ENCODE results near the gene JAG1.
"Not testable (repeated sequence)": the region's sequence is repeated elsewhere in the genome, so short reads cannot be mapped to it uniquely, and the experiment has no call there.

JAG1 gene

DNA sequence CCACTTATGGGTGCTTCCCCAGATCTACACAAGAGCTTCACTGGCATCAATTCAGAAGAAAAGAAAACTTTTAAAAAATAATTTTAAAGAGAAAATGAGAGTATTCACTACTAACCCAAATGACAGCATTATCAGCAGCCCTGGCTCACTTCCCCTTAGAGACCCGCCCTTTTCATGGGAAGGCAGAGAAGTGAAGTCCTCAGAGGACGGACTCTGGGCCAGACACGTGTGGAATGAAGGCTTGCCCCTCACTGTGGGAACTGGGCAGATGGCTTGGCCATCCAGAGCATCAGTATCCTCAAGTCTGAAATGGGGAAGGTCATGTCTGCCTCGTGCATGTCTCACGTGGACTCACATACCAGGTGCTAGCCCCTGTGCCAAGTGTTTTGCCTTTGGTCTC is 63.5 kb downstream of the JAG1 start:
- no peak for DNase-seq (ENCODE audit: low spot score)

DNA sequence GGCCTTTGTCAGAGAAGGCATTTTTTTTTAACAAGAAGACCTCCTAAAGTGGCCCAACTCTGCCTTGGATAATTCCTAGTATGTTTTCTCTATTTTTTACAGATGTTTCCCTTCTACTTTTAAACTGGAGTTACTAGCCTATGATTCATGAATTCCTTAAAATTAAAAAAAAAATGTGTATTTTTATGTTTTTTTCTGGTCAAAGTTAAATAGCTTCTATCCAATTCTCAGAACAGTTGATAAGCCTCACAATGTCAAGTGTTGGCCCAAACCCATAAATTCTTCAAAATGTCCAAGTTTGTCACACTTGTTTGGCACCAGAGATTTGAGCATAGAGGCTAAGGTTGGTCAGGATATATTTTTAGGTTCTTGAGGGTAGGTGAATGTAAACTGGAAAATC is 64.0 kb downstream of the JAG1 start:
- DNase-seq (ENCODE audit: low spot score), result peak; percentile 42

DNA sequence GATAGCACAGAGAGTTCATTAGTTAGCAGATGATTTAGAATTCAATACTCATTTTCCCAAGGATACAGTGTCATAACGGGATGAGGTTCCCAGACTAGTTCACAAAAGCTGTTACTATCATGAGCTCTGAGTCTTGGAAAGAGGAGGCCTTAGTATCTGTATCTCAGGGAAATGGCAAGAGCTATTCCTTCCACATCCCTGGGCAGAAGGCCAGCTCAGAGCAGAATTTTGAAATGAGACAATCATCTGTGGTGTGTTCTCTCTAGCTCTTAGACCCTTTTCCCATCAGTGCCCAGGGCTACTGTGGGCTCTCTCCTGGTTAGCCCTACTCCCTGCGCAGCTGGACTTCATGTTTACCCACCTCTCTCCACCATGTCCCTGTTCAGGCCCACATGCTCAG is 64.5 kb downstream of the JAG1 start:
- peak; percentile 67 for DNase-seq (ENCODE audit: low spot score)

DNA sequence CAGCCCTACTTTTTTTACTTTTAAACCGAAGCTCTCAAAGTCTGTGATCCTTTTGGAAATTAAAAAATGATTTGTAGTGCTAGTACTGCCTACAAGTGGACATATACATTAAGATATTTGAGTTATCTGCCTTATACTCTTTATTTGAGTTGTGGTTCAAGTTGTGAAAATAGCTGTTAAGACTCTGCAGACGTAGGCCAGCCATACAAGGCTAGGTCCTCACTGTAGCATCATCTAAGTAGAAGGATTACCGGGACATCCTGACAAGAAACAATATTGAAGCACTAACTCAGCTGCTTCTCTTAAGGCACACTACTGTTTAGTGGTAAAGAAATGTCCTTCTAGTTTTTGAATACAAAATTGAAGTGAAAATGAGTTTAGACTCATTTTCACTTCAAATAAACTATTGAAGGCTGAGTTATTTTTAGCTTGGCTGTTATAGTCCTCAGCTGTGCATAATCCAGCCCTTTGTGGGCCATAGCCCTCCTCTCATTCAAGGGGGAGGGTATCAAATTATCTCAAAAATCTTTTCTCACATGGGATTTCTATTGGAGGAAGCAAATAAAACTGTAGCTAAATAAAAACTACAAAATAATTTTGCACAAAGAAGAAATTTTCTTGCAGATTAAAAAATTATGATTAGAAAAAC is 68.1 kb downstream of the JAG1 start:
- DNase-seq (ENCODE audit: low spot score), result no peak

DNA sequence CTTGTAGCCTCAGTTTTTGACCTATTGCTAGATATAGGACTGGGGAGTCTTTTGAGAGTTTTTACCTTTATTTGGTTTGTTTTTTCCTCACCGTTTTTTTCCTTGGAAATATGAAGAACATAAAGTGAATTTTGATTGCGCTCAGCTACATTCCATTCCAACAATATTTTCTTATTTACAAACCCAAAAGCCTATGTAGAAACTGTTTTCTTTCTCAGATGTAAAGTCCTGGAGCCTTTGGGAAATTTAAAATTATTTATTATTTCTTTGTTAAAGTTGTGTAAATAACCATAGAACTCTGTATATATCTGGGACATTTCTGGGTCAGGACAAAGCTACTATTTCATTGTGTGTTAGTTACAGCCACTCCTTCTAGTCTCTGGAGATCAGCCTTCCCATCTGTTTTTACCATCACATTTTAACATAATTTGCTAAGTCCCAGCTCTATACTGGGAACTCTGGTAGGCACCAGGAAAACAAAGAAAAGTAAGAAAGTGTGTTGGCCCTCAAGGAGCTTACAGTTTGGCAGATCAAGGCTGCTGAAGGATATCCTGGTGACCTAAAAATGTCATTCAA is 68.8 kb downstream of the JAG1 start:
- DNase-seq (ENCODE audit: low spot score), result no peak

DNA sequence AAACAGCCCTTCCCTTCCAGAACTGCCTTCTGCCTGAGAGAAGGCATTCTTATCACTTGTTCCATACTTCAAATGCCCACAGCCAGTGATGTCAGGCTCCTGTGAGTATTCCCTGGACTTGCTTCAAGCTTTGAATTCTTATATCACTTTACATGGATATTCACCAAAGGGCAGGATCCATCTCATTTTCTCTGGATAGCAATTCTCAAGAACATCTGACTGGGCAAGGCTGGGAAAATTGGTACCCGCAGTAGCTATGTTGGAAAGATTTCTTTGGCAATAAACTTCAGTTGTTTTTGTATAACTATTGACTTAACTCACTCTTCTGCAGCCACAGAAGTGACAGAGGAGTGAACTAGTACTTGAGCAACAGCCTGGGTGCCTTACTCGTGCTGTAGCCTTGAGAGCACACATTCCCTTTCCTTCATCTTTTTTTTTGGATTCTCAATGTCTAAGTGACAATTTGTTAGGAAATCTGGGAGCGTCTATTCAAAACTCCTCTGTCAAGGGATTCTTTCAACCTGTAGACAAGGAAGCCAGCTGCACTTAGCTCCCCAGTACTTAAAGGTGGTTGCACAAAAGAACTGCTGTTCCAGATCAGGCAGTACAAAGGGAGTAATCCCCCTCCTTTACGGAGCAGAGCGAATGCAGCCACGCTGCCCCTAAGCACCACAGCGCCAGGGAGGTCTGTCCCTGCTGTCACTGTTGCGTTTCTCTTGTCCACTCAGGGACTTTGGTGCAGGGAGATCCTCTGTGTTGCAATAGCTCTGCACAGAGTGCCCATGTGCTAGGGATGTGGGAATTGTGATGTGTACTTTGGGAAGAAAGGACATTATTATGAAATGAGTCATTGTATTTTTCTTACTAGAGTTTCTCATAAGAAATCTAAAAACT is 69.6 kb downstream of the JAG1 start:
- peak; percentile 89 for DNase-seq (ENCODE audit: low spot score)

DNA sequence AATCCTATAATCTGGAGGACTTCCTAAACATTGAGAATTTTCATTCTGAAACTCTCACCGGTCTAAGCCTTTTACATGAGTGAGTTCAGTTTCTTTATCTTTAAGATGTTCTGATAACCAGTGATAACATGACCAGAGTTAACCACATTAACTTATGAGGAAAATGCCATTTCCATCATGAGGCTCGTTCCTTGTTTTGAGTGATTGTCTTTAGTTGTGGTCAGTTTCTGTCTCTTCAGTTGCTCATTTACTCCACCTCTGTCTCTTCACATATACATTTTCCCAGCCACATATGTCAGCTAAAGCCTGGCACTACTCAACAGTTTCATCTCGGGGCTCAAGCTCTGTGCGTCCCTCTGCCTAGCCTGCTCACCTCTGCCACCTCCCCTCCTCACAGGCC is 70.4 kb downstream of the JAG1 start:
- no peak for DNase-seq (ENCODE audit: low spot score)

DNA sequence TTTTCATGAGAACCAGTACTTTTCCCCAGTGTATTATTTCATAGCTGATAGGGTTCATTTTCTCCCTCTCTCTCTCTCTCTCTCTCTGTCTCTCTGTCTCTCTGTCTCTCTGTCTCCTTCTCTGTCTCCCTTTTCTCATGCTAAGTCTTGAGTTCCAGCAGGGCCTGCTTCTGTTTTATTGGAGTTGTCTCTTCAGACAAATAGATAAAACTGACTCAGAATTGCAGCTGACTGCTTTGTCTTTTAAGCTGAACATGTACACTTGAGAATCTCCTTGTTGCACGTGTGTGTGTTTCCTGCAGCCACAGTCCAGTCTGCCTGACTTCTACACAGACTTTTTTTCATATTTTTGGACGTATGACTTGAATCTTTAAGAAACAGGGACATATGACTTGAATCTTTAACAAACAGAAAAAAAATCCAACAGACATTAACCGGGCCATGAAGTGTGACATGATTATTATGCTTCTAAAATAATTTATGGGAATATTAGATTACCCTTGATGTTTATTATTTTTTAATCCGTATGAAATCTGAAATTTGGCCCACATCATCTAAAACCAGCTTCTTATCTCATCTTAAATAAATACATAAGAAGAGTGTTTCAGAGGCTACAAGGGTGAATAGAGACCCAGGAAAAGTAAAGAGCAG is 71.5 kb downstream of the JAG1 start:
- DNase-seq (ENCODE audit: low spot score), result no peak

DNA sequence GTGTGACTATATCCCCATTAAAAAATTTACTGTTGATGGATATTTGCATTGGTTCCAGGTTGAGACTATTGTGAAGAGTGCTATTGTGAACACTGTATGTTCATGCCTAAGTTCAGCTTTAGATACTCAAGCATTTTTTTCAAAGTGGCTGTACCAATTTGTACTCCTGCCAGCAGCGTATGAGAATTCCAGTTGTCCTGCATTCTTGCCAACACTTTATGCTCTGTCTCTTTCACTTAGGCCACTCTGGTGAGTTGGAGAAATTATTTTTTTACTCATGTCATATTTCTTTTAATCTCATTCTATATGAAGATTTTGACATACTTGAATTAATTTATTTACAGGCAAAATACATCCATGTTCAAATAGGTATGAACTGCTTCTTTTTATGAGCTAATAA is 76.2 kb downstream of the JAG1 start:
- no peak for DNase-seq (ENCODE audit: low spot score)

DNA sequence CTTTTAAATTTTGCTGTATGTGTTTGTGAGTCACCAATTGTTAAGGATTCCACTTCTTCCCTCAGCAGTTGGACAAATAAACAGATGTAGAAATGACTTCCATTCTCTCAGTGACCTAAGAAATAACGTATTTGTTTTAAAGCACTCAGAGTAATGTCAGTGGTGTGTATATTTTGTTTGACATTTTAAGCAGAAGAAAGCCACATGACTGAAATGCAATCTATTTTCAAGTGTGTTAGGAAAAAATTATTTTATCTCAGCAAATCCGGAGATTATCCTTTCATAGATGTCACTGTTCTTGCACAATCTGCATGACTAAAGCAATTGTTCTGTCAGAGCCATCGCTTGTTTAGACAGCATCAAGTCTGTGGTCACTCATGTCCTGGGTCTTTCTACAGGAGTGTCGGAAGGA is 77.1 kb downstream of the JAG1 start:
- peak; percentile 51 for DNase-seq (ENCODE audit: low spot score)

DNA sequence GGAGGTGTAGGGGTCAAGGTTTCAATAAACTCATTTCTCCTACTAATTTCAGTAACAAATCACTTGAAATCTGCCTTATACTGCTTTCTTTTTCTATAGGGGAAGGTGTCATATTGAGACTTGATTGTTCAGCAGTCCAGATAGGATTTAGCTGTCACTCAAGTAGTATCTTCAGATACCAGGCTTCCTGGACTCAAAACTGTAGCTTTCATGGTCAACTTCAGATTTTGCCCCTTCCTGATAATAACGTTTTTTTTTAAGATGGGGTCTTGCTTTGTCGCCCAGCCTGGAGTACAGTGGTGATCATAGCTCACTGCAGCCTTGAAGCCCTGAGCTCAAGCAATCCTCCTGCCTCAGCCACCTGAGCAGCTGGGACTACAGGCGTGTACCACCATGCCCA is 77.8 kb downstream of the JAG1 start:
- no peak for DNase-seq (ENCODE audit: low spot score)

DNA sequence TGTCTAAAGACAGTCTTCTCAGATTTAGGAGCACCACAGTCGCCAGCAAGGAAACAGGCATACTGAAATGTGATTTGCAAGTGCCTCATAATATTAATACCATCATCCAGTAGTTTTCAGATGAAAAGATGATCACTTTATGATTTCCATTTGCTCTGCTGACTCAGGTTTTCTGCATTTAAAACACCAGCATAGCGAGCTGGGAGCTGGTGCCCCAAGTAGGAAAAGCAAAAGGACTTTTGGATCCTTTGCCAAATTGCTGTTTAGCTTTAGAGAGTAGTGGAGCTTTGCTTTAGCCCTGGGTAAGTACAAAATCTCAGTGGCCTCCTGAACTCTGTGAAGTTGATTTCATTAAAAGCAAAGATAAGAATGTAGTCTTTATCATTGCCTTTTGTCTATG is 78.5 kb downstream of the JAG1 start:
- no peak for DNase-seq (ENCODE audit: low spot score)

DNA sequence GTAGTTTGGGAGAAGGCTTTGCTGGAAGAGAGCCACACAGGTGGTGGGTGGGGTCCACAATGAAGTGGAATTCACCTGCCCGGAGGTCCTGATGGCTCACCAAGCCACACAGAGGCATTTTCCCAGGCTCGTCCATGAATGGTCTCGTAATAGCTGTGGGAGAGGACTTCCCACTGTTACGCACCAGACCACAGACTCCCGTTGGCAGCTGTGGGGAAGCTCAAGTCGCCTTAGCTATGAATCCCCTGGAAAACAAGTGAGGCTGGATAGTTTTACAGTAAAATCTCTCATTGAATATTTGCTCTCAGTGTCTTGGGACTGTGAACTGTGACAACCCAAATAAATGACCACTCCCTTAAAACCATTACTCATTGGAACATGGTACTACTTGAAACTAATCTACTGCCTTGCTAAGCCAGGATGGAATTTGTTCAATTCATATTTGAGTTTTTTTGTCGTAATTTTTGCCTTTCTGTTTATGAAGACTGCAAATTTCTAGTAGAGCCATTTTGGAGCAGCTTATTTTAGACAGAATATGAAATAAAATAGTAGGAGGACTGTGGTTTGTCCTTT is 79.4 kb downstream of the JAG1 start:
- DNase-seq (ENCODE audit: low spot score), result no peak

DNA sequence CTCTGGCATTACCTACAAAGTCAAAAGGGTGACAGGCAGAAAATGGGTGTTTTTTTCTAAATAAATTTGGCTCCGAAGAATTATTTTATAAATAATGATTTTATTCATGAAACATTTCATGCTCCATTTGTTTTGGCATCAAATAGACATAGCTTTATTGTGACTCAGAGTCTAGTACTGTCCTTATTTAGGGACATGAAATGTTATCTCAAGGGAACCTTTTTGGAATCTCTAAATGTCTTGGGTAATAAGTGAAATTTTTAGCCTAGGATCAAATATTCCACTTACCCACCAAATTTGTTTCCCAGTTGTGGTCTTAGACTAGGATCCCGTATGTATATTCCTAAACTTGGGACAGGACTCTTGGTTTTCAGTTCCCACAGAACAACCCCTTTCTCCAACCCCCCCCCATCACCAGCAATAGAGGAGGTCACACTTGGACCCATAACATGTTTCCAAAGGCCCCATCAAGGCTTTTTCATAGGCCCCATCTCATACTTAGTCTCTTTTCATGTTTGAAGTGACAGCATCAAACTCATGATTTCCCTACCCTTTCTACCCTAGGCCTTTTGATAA is 81.8 kb downstream of the JAG1 start:
- DNase-seq (ENCODE audit: low spot score), result peak; percentile 35

DNA sequence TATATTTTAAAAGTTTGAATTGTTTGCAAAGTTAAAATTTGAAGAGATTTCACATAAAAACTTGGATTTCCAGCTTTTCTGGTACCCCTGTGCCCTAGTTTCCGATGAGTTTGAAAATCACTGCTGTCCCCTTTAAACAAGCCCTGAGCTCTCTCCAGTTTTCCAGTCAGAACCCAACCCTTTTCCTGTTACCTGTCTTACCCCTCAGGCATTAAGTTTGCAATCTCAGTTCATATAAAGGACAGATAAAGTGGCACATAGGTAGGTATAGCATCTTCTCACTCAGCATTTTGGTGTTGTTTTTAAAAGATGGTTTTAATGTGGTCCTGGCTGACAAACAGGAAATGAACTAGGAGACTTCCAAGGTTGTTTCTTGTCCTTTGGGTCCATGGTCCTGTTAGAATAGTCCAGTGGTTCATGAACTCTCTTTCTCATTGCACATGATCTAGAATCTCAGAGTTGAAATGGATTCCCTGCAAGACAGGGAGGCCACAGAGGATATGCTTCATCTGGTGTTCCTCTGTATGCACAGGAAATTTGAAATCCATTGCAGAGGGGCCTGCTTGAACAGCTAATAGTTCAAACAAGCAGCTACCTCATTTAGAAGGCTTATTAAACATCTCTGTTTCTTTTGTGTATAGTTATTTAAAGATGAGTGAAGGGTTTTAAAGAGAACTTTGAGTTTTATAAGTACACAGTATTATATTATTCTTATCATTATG is 82.7 kb downstream of the JAG1 start:
- DNase-seq (ENCODE audit: low spot score), result no peak

DNA sequence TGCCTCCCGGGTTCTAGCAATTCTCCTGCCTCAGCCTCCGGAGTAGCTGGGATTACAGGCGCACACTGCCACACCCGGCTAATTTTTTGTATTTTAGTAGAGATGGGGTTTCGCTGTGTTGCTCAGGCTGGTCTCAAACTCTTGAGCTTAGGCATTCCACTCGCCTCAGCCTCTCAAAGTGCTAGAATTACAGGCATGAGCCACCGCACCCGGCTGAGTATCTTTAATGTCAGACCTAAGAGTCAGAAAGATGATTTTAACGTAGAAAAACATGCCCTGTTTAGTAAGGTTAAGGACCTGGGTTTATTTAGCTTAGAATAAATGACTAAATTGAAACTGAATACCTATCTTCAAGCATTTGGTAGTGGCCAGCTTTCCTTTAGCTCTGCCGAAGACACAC is 83.4 kb downstream of the JAG1 start:
- DNase-seq (ENCODE audit: low spot score), result not testable (repeated sequence)

Data from AG20443 (cell line).